GM19324 (cell line): ENCODE measurements around the gene UBE2D1.
"Not testable (repeated sequence)": the region's sequence is repeated elsewhere in the genome, so short reads cannot be mapped to it uniquely, and the experiment has no call there.

Experiments
- ATAC-seq: cut with Tn5 transposase; IDR thresholded peaks from one replicate; pipeline ENCODE4 v1.9.1; 2021; ENCODE audit warnings: mild to moderate bottlenecking, moderate library complexity; ENCODE audit not compliant: unreplicated experiment, low FRiP score

Gene UBE2D1

GRCh38 chr10:58373442-58373827 lies 38.6 kb downstream of the UBE2D1 start:
- no peak for ATAC-seq

GRCh38 chr10:58382489-58382995 lies 47.7 kb downstream of the UBE2D1 start:
- ATAC-seq, result no peak

DNA sequence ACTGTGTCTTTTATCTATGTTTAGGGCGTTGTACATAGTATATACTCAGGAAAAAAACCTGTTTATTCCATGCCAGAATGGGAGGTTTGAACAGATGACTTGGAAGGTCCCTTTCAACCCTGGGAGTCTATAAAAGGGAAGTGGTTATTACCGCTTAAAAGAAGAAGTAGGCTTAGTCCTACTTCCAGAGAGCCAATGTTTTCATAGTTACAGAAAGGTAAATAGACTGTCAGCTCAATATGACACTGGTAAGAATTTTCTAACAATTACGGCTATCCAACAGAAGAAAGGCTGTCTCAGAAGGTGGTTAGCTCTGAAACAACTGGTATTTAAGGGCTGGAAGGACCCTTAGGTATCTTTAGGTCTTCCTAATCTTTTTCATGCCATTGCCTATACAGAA lies 49.3 kb downstream of the UBE2D1 start:
- ATAC-seq, result no peak

GRCh38 chr10:58384544-58384998 lies 49.8 kb downstream of the UBE2D1 start:
- peak; percentile 0 for ATAC-seq

GRCh38 chr10:58384999-58385783 lies 50.4 kb downstream of the UBE2D1 start, which contains the start of gene TFAM:
TSS of gene TFAM (plus strand) at chr10:58385410. CDS start at chr10:58385548, 138 bp downstream.
- peak; percentile 98 for ATAC-seq

DNA sequence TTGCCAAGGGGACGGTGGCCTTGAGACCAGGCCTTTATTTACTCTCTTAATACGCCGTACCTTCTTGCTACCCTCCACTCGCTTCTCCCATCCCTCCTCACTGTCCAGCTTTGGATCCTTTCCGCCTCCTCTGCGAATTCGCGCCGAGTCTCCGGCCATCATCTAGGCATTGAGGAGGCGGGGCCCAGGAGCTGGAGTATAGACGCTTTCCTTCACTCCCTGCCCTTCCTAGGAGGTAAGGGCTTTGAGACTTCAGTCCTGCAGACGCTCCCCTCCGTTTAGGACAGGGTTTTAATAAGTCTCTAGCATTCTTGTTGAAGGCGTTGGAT lies 50.9 kb downstream of the UBE2D1 start:
- peak; percentile 0 for ATAC-seq

GRCh38 chr10:58389024-58389423 lies 54.2 kb downstream of the UBE2D1 start:
- no peak for ATAC-seq

DNA sequence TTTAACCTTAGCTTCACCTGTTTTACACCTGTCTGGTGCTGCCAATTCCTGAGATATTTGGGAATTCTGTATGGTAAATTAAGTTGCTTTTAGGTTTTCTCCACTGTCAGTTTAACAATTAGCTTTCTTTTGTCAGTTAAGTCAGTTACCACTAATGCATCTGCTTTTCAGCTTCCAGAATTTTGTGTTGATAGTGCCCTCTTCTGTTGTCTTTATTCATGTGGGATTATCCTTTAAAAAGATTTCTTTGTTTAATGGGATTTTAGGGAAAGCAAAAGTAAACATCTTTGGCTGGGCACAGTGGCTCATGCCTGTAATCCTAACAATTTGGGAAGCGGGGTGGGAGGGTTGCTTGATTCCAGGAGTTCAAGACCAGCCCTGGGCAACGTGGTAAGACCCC lies 58.5 kb downstream of the UBE2D1 start:
- no peak for ATAC-seq

- ATAC-seq, result no peak
Observed at GRCh38 chr10:58394471-58394870, 59.7 kb downstream of the UBE2D1 start.

DNA sequence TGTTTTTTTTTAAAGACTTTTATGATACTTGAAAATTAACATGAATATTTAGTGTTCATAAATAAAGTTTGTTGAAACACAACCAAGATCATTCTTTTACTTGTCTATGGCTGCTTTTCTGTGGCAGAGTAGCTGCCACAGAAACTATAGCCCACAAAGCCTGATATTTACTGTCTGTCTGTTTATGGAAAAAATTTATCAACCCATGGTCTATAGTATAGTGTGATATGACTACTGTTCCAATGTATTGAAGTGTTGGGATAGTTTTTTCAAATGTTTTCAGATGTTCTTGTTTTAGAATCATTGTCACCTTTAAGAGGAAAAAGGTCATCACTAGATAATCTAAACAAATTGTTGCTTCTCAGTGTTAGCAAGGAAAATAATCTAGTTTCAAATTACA lies 61.3 kb downstream of the UBE2D1 start:
- ATAC-seq, result no peak

DNA sequence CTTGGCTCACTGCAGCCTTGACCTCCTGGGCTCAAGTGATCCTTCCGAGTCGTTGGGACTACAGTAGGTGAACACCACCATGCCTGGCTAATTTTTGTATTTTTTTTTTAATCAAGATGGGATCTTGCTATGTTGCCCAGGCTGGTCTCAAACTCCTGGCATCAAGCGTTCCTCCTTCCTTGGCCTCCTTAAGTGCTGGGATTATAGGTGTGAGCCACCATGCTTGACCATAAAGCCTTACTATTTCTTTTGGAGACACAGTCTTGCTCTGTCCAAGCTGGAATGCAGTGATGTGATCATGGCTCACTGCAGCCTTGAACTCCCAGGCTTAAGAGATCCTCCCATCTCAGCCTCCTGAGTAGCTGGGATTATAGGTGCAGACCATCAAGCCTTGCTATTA lies 63.0 kb downstream of the UBE2D1 start:
- ATAC-seq, result no peak

DNA sequence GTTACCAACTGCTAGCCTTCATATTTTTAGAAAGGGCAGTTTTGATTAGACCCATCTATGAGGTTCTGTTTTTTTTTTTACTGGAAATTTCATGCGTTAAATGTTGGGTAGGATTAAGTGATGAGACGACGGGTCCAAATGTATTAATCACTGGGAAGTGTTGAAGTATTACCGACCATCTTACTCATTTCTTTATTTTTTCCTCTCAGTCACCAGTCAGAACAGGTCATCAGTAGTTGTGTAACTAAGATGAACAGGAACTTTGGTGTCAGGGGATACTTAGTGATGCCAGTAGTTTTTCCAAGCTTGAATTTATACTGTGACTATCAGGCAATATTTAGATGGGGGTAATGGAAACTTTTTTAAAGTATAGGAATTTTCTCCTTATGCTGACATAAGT lies 64.6 kb downstream of the UBE2D1 start:
- ATAC-seq, result no peak

DNA sequence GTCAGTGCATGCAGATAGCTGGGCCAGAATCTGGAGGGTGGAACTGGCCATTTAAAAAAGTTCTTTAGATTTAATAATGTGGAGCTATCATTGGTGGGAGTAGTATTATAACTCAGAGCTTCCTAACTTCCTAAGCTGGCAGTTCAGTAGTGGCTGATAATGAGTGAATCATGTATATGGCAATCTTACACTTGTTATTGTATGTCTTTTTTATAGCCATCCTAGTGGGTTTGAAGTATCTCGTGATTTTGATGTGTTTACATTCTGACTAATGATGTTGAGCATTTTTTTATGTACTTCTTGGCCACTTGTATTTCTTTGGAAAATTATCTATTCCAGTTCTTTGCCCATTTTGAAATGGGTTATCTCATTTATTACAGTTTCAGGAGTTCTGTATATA lies 65.8 kb downstream of the UBE2D1 start:
- ATAC-seq, result no peak

DNA sequence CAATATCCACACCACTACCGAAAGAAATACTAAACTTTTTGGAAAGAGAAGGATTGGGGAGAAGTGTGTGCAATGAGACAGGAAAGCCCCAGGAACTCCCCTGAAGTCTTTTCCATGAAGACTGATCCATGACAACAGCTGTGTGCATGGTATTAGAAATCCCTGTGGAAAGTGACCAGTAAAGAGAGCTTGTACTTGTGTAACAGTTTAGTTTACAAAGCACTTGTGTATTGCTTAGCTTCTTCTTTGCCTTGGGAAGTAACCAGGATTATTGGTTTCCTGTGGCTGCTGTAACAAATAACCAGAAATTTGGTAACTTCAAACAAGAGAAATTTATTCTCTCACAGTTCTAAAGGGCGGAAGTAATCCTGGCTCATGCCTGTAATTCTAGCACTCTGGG lies 69.2 kb downstream of the UBE2D1 start:
- no peak for ATAC-seq

GRCh38 chr10:58409956-58410610 lies 75.3 kb downstream of the UBE2D1 start:
- ATAC-seq, result no peak

GRCh38 chr10:58412502-58412961 lies 77.7 kb downstream of the UBE2D1 start:
- ATAC-seq, result no peak

- ATAC-seq, result no peak
Observed at GRCh38 chr10:58414270-58415041, 79.7 kb downstream of the UBE2D1 start.

DNA sequence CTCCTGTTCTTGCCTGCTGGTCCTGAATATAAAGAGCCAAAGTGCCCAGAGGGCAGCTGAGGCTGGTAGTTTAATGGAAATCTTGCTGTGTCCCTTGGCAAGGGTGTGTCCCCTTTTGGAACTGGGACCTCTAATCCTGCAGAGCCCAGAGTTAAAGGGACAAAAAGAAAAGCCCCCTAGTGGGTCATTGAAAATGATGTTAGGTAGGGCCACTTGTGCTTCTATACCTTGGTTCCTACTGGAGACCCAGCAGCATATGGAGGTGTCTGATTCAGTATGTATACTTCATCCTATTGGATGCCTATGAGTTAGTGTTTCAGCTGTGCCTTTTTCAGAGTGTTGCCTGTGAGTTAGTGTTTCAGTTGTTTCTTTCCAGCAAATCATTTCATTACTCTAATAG lies 81.0 kb downstream of the UBE2D1 start:
- no peak for ATAC-seq

GRCh38 chr10:58417902-58418301 lies 83.1 kb downstream of the UBE2D1 start:
- ATAC-seq, result not testable (repeated sequence)
